ENCODE results near the gene AUP1.

AUP1 gene

DNA sequence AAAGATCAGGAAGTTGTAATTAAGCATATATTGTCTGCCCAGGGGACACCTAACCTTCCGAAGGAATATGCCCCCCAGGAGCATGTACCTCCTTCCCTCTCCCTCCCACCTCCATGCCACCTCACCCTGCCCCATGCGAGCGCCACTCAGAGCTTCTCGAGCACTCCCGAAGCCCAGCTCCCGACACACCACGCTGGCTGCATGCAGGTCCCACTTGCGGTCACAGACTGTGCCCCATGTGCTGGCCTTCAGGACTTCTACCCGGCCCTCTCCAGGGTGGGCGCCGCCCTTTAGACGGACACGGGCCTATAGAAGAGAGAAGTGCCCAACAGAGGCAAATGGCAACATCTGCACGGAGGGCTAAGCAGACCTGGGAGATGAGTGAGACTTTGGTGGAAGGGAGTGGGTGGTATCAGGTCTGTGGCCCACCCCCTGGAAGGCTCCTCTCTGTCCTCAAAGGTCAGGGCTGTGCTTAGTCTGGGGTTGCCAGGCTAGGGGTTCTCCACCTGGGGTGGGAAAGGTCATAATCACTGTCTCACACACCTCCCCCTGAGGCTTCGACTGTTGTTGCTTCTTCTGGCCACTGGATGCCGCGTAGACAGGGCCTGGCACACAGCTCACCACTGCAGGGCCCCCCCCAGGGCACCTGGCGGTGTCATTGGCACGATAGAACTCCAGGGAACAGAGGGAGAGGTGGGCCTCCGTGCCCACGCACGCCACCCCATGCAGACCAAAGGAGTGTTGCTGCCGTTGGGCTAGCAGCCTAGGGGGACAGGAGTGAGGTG, 6.9 kb upstream of the AUP1 start:
- Histone ChIP-seq H3K9ac (no peak overlapping the region), H3K4me3 (IDR thresholded peaks at IDR 0.05; ENCODE audit: insufficient read depth, low read depth, low read length) (no peak overlapping the region), H2AFZ (ENCODE audit: low read depth) (no peak overlapping the region), H3K4me2 (no peak overlapping the region), H3K4me1 (ENCODE audit: low read depth, poor library complexity, severe bottlenecking) (peaks cover 6% of the 10 kb centered on the region), H3K27ac (no peak overlapping the region), H3K27me3 (ENCODE audit: insufficient read depth, low read depth) (no peaks in the 10 kb centered on the region; the same call in 1 of the 2 replicates), H3K79me2 (ENCODE audit: insufficient read depth, low read depth) (0 out of 2 replicates have a peak, but pooled peaks cover 2% of the 10 kb centered on the region), H3K36me3 (ENCODE audit: insufficient read depth) (no peaks in the 10 kb centered on the region), H4K20me1 (ENCODE audit: insufficient read depth) (no peaks in the 10 kb centered on the region)
- TF ChIP-seq, protein P1, sequence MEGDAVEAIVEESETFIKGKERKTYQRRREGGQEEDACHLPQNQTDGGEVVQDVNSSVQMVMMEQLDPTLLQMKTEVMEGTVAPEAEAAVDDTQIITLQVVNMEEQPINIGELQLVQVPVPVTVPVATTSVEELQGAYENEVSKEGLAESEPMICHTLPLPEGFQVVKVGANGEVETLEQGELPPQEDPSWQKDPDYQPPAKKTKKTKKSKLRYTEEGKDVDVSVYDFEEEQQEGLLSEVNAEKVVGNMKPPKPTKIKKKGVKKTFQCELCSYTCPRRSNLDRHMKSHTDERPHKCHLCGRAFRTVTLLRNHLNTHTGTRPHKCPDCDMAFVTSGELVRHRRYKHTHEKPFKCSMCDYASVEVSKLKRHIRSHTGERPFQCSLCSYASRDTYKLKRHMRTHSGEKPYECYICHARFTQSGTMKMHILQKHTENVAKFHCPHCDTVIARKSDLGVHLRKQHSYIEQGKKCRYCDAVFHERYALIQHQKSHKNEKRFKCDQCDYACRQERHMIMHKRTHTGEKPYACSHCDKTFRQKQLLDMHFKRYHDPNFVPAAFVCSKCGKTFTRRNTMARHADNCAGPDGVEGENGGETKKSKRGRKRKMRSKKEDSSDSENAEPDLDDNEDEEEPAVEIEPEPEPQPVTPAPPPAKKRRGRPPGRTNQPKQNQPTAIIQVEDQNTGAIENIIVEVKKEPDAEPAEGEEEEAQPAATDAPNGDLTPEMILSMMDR (conservative IDR thresholded peaks at IDR 0.05; ENCODE audit: low read depth, low read length): no peak

DNA sequence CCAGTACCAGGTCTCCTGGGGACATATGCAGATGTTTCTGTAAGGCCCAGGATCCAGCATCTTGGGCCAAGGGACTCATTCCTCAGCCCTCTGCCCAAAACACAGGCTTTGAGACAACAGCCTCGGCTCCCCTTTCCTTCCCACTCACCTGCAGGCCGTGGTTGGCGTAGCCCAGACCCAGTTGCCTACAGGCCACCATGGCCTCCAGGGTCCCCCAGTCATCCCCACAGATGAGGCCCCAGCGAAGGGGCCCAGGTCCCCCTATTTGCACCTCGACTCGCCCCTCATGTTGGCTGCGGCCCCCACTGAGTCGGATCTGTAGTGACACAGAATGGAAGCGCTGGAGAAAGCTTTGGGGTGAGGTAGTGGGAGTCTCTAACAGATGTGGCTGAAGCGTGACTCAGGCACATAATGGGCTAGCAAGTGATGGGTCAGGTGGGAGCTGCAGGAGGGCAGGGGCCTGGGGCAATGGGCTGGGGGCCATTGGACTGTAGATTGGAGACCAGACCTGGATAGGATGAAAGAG, 6.0 kb upstream of the AUP1 start:
- Histone ChIP-seq H3K27ac (no peak overlapping the region), H3K4me2 (no peak overlapping the region), H3K27me3 (ENCODE audit: insufficient read depth, low read depth) (no peaks in the 10 kb centered on the region; the same call in 1 of the 2 replicates), H3K9ac (no peak overlapping the region), H3K4me1 (ENCODE audit: low read depth, poor library complexity, severe bottlenecking) (peaks cover 12% of the 10 kb centered on the region), H2AFZ (ENCODE audit: low read depth) (no peak overlapping the region), H3K36me3 (ENCODE audit: insufficient read depth) (no peaks in the 10 kb centered on the region), H3K4me3 (IDR thresholded peaks at IDR 0.05; ENCODE audit: insufficient read depth, low read depth, low read length) (no peak overlapping the region), H4K20me1 (ENCODE audit: insufficient read depth) (no peaks in the 10 kb centered on the region), H3K79me2 (ENCODE audit: insufficient read depth, low read depth) (0 out of 2 replicates have a peak, but pooled peaks cover 8% of the 10 kb centered on the region)
- TF ChIP-seq, protein P1 (conservative IDR thresholded peaks at IDR 0.05; ENCODE audit: low read depth, low read length): no peak

DNA sequence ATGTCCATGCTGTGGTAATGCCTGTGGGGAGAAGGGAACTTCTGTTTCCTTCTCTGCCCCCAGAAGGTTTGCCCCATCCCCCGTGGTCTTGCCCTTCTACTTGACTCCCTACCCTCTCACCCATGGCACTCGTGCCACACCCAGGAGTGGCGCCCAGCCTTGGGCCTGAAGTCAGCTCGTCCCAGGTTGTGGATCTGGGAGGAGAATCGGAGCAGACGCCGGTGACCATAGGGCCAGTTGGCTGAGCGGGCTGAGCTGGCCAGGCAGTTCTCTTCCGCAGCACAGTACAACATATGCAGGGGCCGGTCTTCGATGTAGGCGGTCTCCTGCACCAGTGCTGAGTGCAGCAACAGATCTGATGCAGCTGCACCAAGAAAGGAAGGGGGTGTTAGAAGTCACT, 4.9 kb upstream of the AUP1 start:
- H3K27ac ChIP-seq: no peak overlapping the region
- H4K20me1 ChIP-seq (ENCODE audit: insufficient read depth): no peaks in the 10 kb centered on the region
- no peaks in the 10 kb centered on the region for H3K36me3 ChIP-seq (ENCODE audit: insufficient read depth)
- TF ChIP-seq, protein P1 (conservative IDR thresholded peaks at IDR 0.05; ENCODE audit: low read depth, low read length): no peak
- H3K27me3 ChIP-seq (ENCODE audit: insufficient read depth, low read depth): no peaks in the 10 kb centered on the region; the same call in 1 of the 2 replicates
- no peak overlapping the region for H3K9ac ChIP-seq
- H3K4me2 ChIP-seq: no peak overlapping the region
- no peak overlapping the region for H2AFZ ChIP-seq (ENCODE audit: low read depth)
- peaks cover 8% of the 10 kb centered on the region; the same call in 1 of the 2 replicates for H3K79me2 ChIP-seq (ENCODE audit: insufficient read depth, low read depth)
- peaks cover 12% of the 10 kb centered on the region for H3K4me1 ChIP-seq (ENCODE audit: low read depth, poor library complexity, severe bottlenecking)
- H3K4me3 ChIP-seq (IDR thresholded peaks at IDR 0.05; ENCODE audit: insufficient read depth, low read depth, low read length): no peak overlapping the region

DNA sequence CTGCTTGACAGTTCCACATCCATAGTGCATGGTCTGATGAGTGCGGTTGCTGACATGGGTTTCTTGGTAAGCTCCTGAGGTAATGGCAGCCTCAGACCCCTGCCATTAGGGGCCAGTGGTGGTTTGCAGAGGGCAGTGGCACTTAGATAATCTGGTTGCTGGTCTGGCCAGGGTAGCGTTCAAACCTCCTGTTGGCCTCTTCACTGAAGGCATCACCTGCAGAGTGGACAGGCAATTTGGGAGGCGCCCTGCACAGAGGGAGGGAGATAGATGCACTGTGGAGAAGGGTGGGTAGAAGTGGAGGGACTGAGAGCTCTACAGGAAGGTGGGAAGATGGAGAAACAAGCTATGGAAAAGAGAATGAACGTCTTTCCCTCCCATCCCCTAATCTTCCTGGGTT, 4.0 kb upstream of the AUP1 start:
- TF ChIP-seq, protein P1 (conservative IDR thresholded peaks at IDR 0.05; ENCODE audit: low read depth, low read length): no peak
- Histone ChIP-seq H3K27me3 (ENCODE audit: insufficient read depth, low read depth) (no peaks in the 10 kb centered on the region; the same call in 1 of the 2 replicates), H3K4me3 (IDR thresholded peaks at IDR 0.05; ENCODE audit: insufficient read depth, low read depth, low read length) (no peak overlapping the region), H4K20me1 (ENCODE audit: insufficient read depth) (no peaks in the 10 kb centered on the region), H3K36me3 (ENCODE audit: insufficient read depth) (no peaks in the 10 kb centered on the region), H3K27ac (no peak overlapping the region), H3K9ac (no peak overlapping the region), H2AFZ (ENCODE audit: low read depth) (no peak overlapping the region), H3K4me1 (ENCODE audit: low read depth, poor library complexity, severe bottlenecking) (peaks cover 13% of the 10 kb centered on the region), H3K79me2 (ENCODE audit: insufficient read depth, low read depth) (peaks cover 18% of the 10 kb centered on the region), H3K4me2 (no peak overlapping the region)
